ENCODE data around the gene HNF4A.

Gene HNF4A

DNA sequence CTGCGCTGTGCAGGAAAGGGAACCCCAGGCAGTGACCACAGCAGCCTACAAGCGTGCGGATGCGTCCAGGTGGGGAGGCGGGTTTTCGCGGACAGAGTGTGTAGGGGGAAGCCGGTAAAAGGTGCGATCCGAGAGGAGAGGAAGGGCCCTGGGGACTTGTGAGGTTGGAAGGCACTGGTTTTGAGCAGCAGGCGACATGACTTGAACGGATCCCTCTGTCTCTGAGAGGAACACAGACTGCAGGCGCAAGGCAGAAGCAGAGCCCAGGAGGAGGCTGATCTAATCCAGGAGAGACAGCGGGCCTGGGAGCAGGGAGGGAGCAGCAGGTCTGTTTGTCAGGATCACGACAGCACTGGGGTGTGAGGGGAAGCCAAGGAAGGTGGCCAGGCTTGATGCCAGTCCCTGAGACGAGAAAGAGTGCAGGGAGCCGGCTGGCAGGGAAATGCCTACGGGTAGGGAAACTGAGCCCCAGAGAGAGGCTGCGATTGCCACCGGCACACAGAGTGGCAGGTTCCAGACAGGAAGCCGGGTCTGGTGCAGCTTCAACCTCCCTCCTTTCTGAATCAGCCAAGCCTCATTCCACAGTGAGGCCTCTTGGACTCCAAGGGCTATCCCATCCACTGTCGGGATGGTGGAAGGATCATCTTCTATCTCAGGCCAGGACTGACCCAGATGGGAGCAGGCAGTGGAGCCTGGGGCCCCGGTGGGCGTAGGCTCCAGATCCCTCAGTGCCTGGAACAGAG, 57.1 kb downstream of the HNF4A start:
- DNase-seq (ENCODE audit: low read depth): no peak
- H3K4me3 ChIP-seq (ENCODE audit: low read depth, low read length): no peak overlapping the region
- TF ChIP-seq, protein P1, sequence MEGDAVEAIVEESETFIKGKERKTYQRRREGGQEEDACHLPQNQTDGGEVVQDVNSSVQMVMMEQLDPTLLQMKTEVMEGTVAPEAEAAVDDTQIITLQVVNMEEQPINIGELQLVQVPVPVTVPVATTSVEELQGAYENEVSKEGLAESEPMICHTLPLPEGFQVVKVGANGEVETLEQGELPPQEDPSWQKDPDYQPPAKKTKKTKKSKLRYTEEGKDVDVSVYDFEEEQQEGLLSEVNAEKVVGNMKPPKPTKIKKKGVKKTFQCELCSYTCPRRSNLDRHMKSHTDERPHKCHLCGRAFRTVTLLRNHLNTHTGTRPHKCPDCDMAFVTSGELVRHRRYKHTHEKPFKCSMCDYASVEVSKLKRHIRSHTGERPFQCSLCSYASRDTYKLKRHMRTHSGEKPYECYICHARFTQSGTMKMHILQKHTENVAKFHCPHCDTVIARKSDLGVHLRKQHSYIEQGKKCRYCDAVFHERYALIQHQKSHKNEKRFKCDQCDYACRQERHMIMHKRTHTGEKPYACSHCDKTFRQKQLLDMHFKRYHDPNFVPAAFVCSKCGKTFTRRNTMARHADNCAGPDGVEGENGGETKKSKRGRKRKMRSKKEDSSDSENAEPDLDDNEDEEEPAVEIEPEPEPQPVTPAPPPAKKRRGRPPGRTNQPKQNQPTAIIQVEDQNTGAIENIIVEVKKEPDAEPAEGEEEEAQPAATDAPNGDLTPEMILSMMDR (conservative IDR thresholded peaks at IDR 0.05; ENCODE audit: low read depth, low read length): no peak

DNA sequence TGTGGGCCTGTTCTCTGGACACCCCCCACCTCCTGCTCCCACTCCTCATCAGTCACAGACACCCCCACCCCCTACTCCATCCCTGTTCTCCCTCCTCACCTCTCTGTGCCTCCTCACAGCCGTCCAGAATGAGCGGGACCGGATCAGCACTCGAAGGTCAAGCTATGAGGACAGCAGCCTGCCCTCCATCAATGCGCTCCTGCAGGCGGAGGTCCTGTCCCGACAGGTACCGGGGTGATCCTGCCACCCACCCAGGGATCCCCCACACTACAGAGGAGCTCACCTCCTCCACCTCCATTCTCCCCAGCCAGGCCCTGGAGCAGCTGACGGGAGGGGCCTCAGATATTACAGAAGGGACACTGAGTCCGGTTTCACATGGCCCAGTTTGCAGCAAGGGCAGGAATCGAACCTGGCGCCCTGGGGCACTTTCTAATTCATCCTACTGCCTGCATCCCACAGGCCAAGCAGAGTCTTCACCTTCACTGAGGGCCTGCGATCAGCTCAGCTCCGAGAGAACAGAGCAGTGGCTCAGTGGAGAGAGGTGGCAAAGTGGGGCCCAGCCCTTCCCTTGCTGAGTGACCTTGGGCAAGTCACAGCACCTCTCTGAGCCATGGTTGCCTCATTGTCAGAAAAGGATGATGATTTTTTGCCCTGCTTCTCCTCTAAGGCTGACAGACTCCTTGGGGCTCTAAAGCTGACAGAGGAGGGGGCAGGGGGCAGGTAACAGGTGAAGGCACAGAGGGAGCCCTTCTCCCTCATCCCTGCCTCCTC, 58.3 kb downstream of the HNF4A start:
- TF ChIP-seq, protein P1 (conservative IDR thresholded peaks at IDR 0.05; ENCODE audit: low read depth, low read length): no peak
- DNase-seq (ENCODE audit: low read depth): no peak
- H3K4me3 ChIP-seq (ENCODE audit: low read depth, low read length): no peak overlapping the region

- TF ChIP-seq, protein P1 (conservative IDR thresholded peaks at IDR 0.05; ENCODE audit: low read depth, low read length): no peak
- H3K4me3 ChIP-seq (ENCODE audit: low read depth, low read length): no peak overlapping the region
- no peak for DNase-seq (ENCODE audit: low read depth)
These were observed 58.8 kb downstream of the HNF4A start for GRCh38 chr20:44414346-44414714.

DNA sequence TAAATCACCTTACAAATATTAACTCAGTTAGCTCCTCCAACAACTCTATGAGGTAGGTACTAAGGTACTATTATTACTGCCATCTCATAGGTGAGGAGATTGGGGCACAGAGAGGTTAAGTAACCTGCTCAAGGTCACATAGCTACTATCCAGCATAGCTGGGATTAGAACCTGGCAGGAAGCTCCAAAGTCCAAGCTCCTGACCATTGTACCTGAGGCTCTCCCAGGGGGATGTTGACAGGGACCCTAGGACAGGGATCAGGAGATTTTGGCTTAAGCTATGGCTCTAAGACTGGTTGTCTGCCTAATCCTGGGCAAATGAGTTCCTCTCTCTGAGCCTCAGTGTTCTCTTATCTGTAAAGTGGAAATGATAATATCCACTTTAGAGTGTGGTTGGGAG, 59.3 kb downstream of the HNF4A start:
- H3K4me3 ChIP-seq (ENCODE audit: low read depth, low read length): no peak overlapping the region
- DNase-seq (ENCODE audit: low read depth): no peak
- TF ChIP-seq, protein P1 (conservative IDR thresholded peaks at IDR 0.05; ENCODE audit: low read depth, low read length): no peak

DNA sequence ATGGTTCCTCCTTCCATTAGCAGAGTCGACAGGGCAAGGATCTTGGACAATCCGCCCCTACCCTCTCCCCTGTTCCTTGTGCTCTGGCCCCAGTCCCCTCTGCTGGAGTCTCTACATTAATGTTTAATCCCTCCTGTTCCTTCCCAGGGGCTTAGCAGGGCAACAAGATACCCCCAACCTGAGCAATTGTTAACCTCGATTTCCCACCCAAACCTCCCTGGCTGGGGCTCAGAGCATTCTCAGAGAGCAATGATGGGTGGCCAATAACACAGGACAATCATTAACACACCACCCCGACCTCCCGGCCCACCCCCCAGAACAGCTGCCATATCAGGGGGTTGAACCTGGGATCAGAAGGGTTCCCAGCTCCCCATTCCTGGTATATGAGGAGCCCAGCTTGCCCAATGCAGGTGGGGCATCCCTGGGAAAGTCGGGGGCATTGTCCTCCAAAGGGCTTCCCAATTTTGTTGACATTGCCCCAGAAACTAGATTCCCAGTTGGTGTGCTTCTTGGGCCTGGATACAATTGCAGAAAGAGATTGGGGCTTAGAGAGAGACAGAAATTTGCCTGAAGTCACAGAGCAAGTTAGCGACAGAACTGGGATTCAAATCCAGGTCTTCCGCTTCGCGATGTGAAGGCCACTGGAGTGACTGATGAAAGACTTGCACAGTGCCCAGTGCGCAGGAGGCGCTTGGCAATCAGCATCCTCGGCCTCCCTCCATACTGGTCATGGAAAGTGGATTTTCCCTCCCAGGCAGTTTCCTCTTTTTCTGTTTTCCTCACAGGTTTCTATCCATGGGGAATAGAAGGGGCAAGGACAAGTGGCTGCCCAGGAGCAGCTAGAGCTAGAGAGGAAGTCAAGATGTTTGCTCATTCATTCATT, 60.6 kb downstream of the HNF4A start:
- TF ChIP-seq, protein P1 (conservative IDR thresholded peaks at IDR 0.05; ENCODE audit: low read depth, low read length): no peak
- no peak overlapping the region for H3K4me3 ChIP-seq (ENCODE audit: low read depth, low read length)
- DNase-seq (ENCODE audit: low read depth): no peak

DNA sequence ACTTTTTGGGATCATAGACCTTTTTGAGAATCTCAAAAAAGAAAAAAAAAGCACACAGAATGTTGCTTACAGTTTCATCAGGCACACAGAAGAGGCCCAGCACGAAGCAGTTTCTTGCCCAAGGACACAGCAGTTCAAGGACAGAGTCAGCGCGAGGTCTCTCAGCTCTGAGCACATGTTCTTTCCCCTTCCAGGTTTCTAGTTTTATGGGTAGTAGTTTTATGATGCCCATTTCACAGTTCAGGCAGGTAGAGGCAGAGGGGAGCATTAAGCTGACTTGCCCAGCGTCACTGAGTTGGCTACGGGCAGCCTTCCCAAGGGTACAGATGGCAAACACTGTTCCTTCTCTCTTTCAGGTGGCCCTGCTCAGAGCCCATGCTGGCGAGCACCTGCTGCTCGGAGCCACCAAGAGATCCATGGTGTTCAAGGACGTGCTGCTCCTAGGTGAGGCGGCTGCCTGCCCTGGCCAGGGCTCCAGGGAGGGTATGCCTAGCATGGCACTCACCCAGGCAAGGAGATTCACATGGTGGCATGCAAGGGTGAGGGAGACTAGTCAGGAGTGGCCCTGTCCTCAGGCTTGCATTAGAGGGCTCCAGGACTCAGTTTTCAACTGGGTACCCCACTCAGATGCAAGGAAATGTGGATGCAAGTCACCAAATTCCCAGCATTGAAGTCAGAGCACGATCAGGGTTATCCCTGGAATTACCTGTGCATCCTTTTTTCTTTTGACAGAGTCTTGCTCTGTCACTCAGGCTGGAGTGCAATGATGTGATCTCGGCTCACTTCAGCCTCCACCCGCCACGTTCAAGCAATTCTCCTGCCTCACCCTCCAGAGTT, 62.8 kb downstream of the HNF4A start:
- H3K4me3 ChIP-seq (ENCODE audit: low read depth, low read length): no peak overlapping the region
- DNase-seq (ENCODE audit: low read depth): no peak
- TF ChIP-seq, protein P1 (conservative IDR thresholded peaks at IDR 0.05; ENCODE audit: low read depth, low read length): no peak
